ENCODE results near the gene MUC4.

Gene MUC4

DNA sequence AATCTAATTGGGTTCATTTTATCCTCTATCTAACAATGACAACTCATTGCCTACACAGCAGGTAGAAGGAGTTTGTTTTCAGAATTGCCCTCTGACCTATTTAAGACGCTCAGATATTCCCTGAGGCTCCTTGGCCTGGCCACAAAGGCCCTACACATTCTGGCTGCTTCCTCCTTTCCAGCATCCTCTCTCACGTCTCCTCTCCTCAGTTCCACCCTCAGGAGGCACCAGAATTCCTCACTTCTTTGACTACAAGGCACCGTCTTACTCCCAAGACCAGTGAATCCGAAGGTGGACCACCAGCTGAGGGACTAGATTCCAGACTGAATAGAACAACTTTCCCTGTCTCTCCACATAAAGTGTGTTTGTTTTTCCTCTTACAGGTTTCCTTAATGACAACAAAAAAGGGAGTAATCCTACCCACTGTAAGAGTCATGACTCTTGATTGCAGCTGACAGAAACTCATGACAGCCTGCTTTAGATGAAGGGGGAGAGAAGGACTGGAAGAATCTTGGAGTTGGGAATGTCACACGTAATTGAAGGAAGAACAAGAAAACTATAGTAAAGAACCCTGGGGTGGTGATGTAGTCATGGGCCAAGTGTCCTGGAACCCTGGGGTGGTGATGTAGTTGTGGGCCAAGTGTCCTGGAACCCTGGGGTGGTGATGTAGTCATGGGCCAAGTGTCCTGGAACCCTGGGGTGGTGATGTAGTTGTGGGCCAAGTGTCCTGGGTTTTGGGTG lies 112.9 kb downstream of the MUC4 start:
- no peak for FAIRE-seq
- TF ChIP-seq POLR2A (IDR thresholded peaks at IDR 0.05; ENCODE audit: low read depth, low read length) (no peak), POLR2AphosphoS5 (IDR thresholded peaks at IDR 0.05; ENCODE audit: low read depth, low read length) (no peak), TAF1 (IDR thresholded peaks at IDR 0.05; ENCODE audit: borderline replicate concordance, low read depth, low read length) (no peak)
- no peak for DNase-seq (ENCODE audit: insufficient read length)

DNA sequence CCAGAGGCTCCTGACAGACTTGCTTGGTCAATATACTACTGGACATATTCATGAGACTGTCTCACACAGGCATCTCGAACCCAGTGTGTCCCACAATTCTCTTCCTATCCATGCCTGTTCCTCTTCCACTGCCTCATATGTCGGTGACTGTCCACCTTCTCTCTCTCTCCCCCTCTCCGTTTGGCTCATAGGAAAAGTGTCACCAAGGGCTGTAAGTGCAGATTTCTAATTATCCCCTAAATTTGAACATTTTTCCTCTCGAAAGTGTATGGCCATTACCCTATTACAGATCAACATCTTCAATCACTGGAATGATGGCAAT lies 113.4 kb downstream of the MUC4 start:
- FAIRE-seq: no peak
- no peak for DNase-seq (ENCODE audit: insufficient read length)
- TF ChIP-seq POLR2AphosphoS5 (IDR thresholded peaks at IDR 0.05; ENCODE audit: low read depth, low read length): no peak
- no peak for TF ChIP-seq POLR2A (IDR thresholded peaks at IDR 0.05; ENCODE audit: low read depth, low read length)
- no peak for TF ChIP-seq TAF1 (IDR thresholded peaks at IDR 0.05; ENCODE audit: borderline replicate concordance, low read depth, low read length)

- FAIRE-seq: no peak
- TF ChIP-seq POLR2A (IDR thresholded peaks at IDR 0.05; ENCODE audit: low read depth, low read length) (no peak), POLR2AphosphoS5 (IDR thresholded peaks at IDR 0.05; ENCODE audit: low read depth, low read length) (no peak)
- no peak for DNase-seq (ENCODE audit: insufficient read length)
Measured at GRCh38 chr3:195697582-195698324, 114.0 kb downstream of the MUC4 start.

All from GM12892 (cell line).